Measurements from ENCODE around the gene NFRKB. TPM values are rescaled to one million over a fixed set of nuclear protein-coding genes. Genes with fewer than 3 reads are reported as not detected.

Gene NFRKB
- total RNA-seq, 1 experiment from 2014 or later = 26.4 TPM

DNA sequence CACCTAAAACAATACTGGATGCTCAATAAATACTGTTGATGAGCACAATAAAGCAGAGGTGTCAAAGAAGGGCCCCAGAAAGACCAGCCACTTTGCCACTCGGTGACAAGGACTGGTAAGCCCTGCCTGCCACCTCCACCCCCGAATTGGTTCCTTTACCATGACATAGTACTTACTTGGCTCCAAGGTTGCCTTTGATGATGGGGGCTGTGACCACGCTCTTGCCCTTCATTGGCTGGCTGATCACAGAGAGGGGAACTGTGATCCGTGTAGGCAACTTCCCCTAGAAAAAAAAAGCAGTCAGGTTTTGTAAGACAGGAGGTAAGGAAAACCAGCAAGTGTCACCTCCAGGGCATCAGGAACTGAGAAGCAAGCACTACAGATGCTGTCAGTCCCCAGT, 29.7 kb downstream of the NFRKB start:
- BruUV-seq (replicated peaks) = no TSS peak
- H3K9me3 Mint-ChIP-seq (ENCODE audit: low read depth, unreplicated experiment) = no peaks in the 10 kb centered on the region
- no peak overlapping the region for H3K4me3 Mint-ChIP-seq (ENCODE audit: low read depth, unreplicated experiment)
- intact Hi-C loops (cut with micrococcal nuclease; ENCODE audit: unreplicated experiment) = no loop called here
- CTCF ChIA-PET = interaction anchor here (0.5 to 1.1 kb wide), 2 partner anchors 80 to 469 kb away, joined by 3 read pairs; no protein-coding TSS in a partner anchor
- H3K4me1 Mint-ChIP-seq (ENCODE audit: low read depth, unreplicated experiment) = peaks cover 19% of the 10 kb centered on the region
- no peak for DNase-seq
- TF ChIP-seq, protein P1, sequence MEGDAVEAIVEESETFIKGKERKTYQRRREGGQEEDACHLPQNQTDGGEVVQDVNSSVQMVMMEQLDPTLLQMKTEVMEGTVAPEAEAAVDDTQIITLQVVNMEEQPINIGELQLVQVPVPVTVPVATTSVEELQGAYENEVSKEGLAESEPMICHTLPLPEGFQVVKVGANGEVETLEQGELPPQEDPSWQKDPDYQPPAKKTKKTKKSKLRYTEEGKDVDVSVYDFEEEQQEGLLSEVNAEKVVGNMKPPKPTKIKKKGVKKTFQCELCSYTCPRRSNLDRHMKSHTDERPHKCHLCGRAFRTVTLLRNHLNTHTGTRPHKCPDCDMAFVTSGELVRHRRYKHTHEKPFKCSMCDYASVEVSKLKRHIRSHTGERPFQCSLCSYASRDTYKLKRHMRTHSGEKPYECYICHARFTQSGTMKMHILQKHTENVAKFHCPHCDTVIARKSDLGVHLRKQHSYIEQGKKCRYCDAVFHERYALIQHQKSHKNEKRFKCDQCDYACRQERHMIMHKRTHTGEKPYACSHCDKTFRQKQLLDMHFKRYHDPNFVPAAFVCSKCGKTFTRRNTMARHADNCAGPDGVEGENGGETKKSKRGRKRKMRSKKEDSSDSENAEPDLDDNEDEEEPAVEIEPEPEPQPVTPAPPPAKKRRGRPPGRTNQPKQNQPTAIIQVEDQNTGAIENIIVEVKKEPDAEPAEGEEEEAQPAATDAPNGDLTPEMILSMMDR (IDR thresholded peaks at IDR 0.05; ENCODE audit: unreplicated experiment) = no peak
- H3K27me3 Mint-ChIP-seq (ENCODE audit: unreplicated experiment) = no peaks in the 10 kb centered on the region
- peaks cover 33% of the 10 kb centered on the region for H3K36me3 Mint-ChIP-seq (ENCODE audit: insufficient read depth, unreplicated experiment)
- H3K27ac Mint-ChIP-seq (ENCODE audit: unreplicated experiment) = peak overlapping the region; percentile 36

DNA sequence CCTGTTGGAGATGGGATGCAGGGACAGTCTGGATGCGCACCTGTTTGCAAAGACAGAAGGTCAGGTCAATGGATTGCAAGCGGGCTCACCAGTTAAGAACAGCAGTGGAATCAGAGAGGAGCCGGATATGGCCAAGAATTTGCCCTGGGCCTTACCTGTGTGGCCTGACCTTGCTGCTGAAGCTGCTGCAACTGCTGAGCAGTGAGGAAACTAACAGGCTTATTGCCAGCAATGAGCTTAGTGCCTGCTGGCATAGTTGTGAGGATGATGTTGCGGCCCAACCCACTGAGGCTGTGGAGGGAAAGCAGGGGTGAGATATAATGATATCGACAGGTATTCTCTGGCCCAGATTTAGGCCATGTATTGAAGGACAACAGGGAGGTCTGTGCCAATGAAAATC, 30.6 kb downstream of the NFRKB start:
- Mint-ChIP-seq H3K4me3 (ENCODE audit: low read depth, unreplicated experiment) (no peak overlapping the region), H3K27ac (ENCODE audit: unreplicated experiment) (no peak overlapping the region)
- intact Hi-C loops (cut with micrococcal nuclease; ENCODE audit: unreplicated experiment) = loop anchor here (5.0 kb wide), 1 partner anchor 78 kb away; no protein-coding TSS in a partner anchor

DNA sequence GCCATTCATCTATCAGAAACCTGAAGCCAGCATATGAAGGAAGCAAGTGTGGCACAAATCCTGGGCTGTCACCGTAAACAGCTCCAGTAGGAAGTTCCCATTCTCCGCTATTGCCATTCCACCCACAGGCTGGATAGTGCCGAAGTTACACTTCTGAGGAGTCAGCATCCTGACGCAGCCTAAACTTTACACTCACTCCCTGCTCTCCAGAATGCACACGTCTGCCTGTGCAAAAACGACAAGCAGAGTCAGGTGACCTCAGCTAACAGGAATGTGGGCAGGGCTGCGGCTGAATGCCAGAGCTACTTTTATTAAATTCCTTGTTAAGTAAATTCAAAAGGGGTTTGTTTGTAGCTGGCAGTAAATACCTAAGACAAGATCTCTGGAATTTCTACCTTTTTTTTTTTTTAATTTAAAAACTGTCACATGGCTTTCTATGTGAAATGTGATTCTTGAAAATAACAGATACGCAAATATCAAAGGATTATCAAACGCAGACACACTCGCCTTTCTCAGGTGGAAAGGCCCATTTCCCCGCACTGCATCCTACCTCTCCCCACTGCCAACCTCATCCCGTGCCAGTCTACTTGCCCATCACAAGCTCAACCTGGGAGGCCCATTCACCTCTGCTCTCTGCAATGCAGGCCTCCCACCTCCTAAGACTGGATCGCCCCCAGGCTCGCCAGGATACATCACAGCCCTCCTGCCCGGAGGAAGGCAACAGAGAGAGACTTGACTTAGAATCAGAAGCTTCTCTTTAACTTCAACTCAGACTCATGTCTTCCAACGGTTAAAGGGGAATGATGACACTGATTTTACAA, 33.5 kb downstream of the NFRKB start:
- peaks cover 18% of the 10 kb centered on the region for H3K4me1 Mint-ChIP-seq (ENCODE audit: low read depth, unreplicated experiment)
- intact Hi-C loops (cut with micrococcal nuclease; ENCODE audit: unreplicated experiment) = loop anchor here (5.0 kb wide), 1 partner anchor 75 kb away; no protein-coding TSS in a partner anchor

More for the DNA sequence above, 30.6 kb downstream of the NFRKB start:
- no peaks in the 10 kb centered on the region for H3K27me3 Mint-ChIP-seq (ENCODE audit: unreplicated experiment)
- TF ChIP-seq, protein P1 (IDR thresholded peaks at IDR 0.05; ENCODE audit: unreplicated experiment) = no peak
- DNase-seq = no peak
- peaks cover 19% of the 10 kb centered on the region for H3K4me1 Mint-ChIP-seq (ENCODE audit: low read depth, unreplicated experiment)
- BruUV-seq (replicated peaks) = no TSS peak
- CTCF ChIA-PET = no interaction called here
- peaks cover 35% of the 10 kb centered on the region for H3K36me3 Mint-ChIP-seq (ENCODE audit: insufficient read depth, unreplicated experiment)
- H3K9me3 Mint-ChIP-seq (ENCODE audit: low read depth, unreplicated experiment) = no peaks in the 10 kb centered on the region

DNA sequence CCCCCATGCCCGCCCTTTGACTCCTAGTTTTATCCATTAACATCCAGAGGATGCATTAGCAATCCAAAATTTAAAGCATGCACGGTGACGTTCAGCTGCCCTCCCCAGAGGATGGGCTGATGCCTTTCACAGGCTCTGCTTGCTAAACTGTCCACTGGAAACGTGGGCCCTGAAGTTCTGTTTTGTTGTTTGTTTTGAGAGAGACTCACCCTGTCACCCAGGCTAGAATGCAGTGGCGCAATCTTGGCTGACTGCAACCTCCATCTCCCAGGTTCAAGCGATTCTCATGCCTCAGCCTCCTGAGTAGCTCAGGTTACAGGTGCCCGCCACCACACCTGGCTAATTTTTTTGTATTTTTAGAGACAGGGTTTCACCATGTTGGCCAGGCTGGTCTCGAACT, 39.3 kb downstream of the NFRKB start:
- Mint-ChIP-seq H3K27me3 (ENCODE audit: unreplicated experiment) (no peaks in the 10 kb centered on the region), H3K9me3 (ENCODE audit: low read depth, unreplicated experiment) (no peaks in the 10 kb centered on the region), H3K27ac (ENCODE audit: unreplicated experiment) (no peak overlapping the region), H3K4me3 (ENCODE audit: low read depth, unreplicated experiment) (no peak overlapping the region), H3K4me1 (ENCODE audit: low read depth, unreplicated experiment) (peaks cover 18% of the 10 kb centered on the region), H3K36me3 (ENCODE audit: insufficient read depth, unreplicated experiment) (peaks cover 12% of the 10 kb centered on the region)
- TF ChIP-seq, protein P1 (IDR thresholded peaks at IDR 0.05; ENCODE audit: unreplicated experiment) = no peak
- intact Hi-C loops (cut with micrococcal nuclease; ENCODE audit: unreplicated experiment) = no loop called here
- DNase-seq = no peak
- CTCF ChIA-PET = no interaction called here
- no TSS peak for BruUV-seq (replicated peaks)

More for the DNA sequence above, 33.5 kb downstream of the NFRKB start:
- Mint-ChIP-seq H3K4me3 (ENCODE audit: low read depth, unreplicated experiment) (peak overlapping the region; percentile 50), H3K27ac (ENCODE audit: unreplicated experiment) (peak overlapping the region; percentile 77), H3K27me3 (ENCODE audit: unreplicated experiment) (no peaks in the 10 kb centered on the region), H3K9me3 (ENCODE audit: low read depth, unreplicated experiment) (no peaks in the 10 kb centered on the region), H3K36me3 (ENCODE audit: insufficient read depth, unreplicated experiment) (peaks cover 40% of the 10 kb centered on the region)
- DNase-seq = peak; percentile 82
- TF ChIP-seq, protein P1 (IDR thresholded peaks at IDR 0.05; ENCODE audit: unreplicated experiment) = no peak
- no TSS peak for BruUV-seq (replicated peaks)
- CTCF ChIA-PET = interaction anchor here (1.4 kb wide), 1 partner anchor 59 kb away, joined by 3 read pairs; no protein-coding TSS in a partner anchor
